NCI-H146 treated with DMSO at 0.1 percent for 48 hours (cell line): ENCODE measurements around the gene SWT1.
"Not testable (repeated sequence)": the region's sequence is repeated elsewhere in the genome, so short reads cannot be mapped to it uniquely, and the experiment has no call there.

Source experiments
- DNase-seq: peaks from one replicate; lab custom pipeline; 2025; ENCODE audit not compliant: unreplicated experiment; lab: John Stamatoyannopoulos, UW

The SWT1 gene

GRCh38 chr1:185317034-185317885, 160.3 kb downstream of the SWT1 start, which contains the start of gene IVNS1ABP:
IVNS1ABP (minus strand) TSS chr1:185317243; CDS start chr1:185309493, 7,750 bp downstream.
- peak; percentile 95 for DNase-seq

DNA sequence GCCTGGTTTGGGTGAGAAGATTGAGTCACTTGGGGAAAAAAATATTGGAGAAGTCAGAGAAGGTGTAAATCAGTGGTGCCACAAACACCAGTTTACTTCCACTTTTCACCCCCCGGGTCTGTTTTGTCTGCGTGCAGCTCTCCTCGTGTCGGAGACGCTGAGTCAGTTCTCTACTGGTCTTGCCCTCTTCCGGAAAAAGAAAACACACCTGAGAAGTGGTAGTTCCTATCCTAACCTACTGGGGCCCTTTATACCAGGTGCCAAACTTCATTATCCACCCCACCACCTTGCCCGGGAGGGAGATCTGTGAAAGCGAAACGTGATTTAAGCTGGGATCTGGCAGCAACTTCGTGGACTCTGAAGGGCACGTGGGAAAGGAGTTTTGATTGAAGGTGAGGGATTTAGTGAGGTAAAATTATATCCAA, 160.9 kb downstream of the SWT1 start:
- peak; percentile 57 for DNase-seq

DNA sequence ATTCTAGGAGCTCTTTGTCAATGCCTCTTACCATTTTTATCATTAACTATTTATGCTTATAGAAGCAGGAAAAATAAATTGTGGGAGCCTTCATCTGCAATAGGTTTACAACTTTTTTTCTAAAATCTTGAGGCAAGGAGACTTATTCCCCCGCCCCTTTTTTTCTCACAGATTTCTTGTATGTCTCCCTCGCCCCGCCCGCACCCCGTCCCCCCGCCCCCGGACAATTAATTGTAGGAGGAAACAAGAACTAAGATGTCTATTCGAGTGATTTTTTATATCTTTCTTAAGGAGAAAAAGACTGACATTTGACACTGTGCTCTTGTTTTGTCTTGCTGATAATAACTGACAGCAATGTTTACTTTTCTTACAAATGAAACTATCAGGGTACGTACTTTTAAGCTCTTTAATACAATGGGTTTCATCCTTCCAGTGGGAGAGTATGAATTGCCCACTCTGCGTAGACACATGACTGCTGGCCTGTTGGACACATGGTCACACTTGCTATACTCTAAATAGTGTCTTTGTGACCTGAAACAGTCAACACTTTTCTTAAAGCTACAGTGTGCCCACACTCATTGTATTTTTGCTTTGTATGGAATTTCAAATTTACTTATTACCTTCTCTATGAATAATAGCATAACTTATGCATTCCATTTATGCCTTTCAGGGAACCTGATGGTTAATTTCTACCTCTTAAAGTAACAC, 161.6 kb downstream of the SWT1 start:
- DNase-seq: no peak

GRCh38 chr1:185319139-185319475, 162.1 kb downstream of the SWT1 start:
- DNase-seq: no peak

DNA sequence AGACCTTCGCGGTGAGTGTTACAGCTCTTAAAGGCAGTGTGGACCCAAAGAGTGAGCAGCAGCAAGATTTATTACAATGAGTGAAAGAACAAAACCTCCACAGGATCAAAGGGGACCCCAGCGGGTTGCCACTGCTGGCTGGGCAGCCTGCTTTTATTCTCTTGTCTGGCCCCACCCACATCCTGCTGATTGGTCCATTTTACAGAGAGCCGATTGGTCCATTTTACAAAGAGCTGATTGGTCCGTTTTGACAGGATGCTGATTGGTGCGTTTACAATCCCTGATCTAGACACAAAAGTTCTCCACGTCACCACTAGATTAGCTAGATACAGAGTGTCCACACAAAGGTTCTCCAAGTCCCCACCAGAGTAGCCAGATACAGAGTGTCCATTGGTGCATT, 164.1 kb downstream of the SWT1 start:
- DNase-seq: not testable (repeated sequence)

DNA sequence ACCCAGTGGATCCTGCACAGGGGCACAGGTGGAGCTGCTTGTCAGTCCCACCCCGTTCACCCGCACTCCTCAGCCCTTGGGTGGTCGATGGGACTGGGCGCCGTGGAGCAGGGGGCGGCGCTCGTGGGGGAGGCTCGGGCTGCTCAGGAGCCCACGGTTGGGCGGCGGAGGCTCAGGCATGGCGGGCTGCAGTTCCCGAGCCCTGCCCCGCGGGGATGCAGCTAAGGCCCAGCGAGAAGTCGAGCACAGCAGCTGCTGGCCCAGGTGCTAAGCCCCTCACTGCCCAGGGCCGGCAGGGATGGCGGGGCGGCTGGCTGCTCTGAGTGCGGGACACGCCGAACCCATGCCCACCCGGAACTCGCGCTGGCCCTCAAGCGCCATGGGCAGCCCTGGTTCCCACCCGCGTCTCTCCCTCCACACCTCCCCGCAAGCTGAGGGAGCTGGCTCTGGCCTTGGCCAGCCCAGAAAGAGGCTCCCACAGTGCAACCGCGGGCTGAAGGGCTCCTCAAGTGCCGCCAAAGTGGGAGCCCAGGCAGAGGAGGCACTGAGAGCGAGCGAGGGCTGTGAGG, 164.8 kb downstream of the SWT1 start:
- DNase-seq: not testable (repeated sequence)

DNA sequence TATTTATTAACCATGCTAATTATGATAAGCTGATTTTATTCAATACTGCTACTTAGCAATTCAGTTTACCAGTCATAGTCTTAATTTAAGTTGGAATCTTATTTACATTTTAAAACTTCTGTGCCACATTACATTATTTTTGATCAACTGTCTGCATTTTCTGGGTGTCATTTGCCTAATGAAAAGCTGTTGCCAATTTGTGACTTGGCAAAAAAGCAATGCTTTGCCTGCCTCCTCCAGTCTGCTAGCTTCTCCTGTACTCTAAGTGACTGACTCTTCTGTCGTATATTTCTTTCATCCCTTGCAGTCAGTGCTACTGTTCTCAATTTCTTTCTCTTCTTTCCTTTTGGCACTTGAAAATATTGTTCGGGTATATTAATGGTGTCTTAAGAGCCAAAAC, 165.7 kb downstream of the SWT1 start:
- no peak for DNase-seq

- DNase-seq: no peak
Measured at GRCh38 chr1:185324118-185324517, 167.2 kb downstream of the SWT1 start.

DNA sequence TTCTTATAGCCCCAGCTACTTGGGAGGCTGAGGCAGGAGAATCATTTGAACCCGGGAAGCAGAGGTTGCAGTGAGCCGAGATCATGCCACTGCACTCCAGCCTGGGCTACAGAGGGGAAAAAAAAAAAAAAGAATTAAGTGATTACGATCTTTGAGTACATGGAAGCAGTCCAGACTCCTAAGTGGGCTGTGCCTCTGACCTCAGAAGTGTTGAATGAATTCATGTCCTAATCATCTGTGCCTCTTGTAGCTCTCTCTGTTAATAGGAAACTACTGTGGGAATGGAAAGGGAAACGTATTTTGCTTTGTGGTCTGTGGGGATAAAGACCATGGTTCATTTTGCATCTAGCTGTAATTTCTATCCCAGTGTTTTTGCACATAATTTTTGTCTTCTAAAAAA, 168.4 kb downstream of the SWT1 start:
- no peak for DNase-seq

DNA sequence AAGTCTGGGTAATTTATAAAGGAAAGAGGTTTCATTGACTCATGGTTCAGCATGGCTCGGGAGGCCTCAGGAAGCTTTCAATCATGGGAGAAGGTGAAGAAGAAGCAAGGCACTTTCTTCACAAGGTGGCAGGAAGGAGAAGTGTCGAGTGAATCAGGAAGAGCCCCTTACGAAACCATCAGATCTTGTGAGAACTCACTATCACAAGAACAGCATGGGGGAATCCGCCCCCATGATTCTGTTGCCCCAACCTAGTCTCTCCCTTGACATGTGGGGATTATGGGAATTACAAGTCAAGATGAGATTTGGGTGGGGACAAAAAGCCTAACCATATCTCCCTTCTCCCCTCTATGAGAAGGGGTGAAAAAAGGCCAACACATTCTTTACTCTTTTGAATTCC, 171.3 kb downstream of the SWT1 start:
- DNase-seq: no peak

- DNase-seq: no peak
Measured at GRCh38 chr1:185334182-185334581, 177.2 kb downstream of the SWT1 start.

GRCh38 chr1:185337246-185337645, 180.3 kb downstream of the SWT1 start:
- no peak for DNase-seq

- DNase-seq: no peak
Measured at GRCh38 chr1:185338719-185339622, 182.0 kb downstream of the SWT1 start.

- DNase-seq: no peak
Measured at GRCh38 chr1:185341196-185341781, 184.3 kb downstream of the SWT1 start.
